H1 (cell line): ENCODE results near the gene PLCB1. TPM values are rescaled to one million over a fixed set of nuclear protein-coding genes. Genes with fewer than 3 reads are reported as not detected.

Source experiments
- CTCF ChIA-PET: fragments of 300-600 bp; sonication (Branson Sonifier 250); formaldehyde crosslinking; loops from one replicate; lab custom pipeline; 2021; ENCODE audit not compliant: partially characterized antibody; lab: Charles Lee
- POLR2A ChIA-PET: fragments of 300-600 bp; sonication (Branson Sonifier 250); formaldehyde crosslinking; loops from one replicate; lab custom pipeline; 2021; ENCODE audit warnings: inconsistent platforms; ENCODE audit not compliant: partially characterized antibody; lab: Charles Lee
- DNase-seq, 2 experiments: peaks; one replicate each; pipeline versions ENCODE4 v3.0.0 to v3.0.0-alpha.2; 2010 to 2022; ENCODE audit warnings: low spot score in 2 of 2, low read depth in 1 of 2, mixed read lengths in 1 of 2
- FAIRE-seq: peaks from 2 replicates; lab custom pipeline; 2011; peaks lifted over from hg19 to GRCh38; lab: Jason Lieb, UNC
- H2AFZ ChIP-seq: 2 replicates; pipeline ENCODE4 v1.8.1; 2012; ENCODE audit warnings: low read length, inconsistent platforms
- H2AK5ac ChIP-seq: 2 replicates; pipeline ENCODE4 v1.6.1; 2013; ENCODE audit warnings: low read depth, low read length
- H2BK120ac ChIP-seq: replicated peaks from 2 replicates; pipeline ENCODE3; 2013; ENCODE audit warnings: low read depth, low read length, inconsistent platforms
- H2BK12ac ChIP-seq: 2 replicates; pipeline ENCODE4 v1.6.1; 2013; ENCODE audit warnings: low read depth, low read length
- H2BK15ac ChIP-seq: 2 replicates; pipeline ENCODE4 v1.6.1; 2013; ENCODE audit warnings: low read length
- H2BK20ac ChIP-seq: 2 replicates; pipeline ENCODE4 v1.6.1; 2013; ENCODE audit warnings: low read length
- H2BK5ac ChIP-seq: 2 replicates; pipeline ENCODE4 v1.6.1; 2013; ENCODE audit warnings: low read depth, low read length
- H3K14ac ChIP-seq: 2 replicates; pipeline ENCODE4 v1.6.1; 2013; ENCODE audit warnings: inconsistent platforms; ENCODE audit not compliant: insufficient read length
- H3K18ac ChIP-seq: 2 replicates; pipeline ENCODE4 v1.6.1; 2013; ENCODE audit warnings: low read length; ENCODE audit errors: extremely low read depth
- H3K23ac ChIP-seq: 2 replicates; pipeline ENCODE4 v1.6.1; 2013; ENCODE audit warnings: inconsistent platforms; ENCODE audit not compliant: insufficient read length
- H3K23me2 ChIP-seq: 2 replicates; pipeline ENCODE4 v1.6.1; 2013; ENCODE audit warnings: low read depth, low read length
- H3K27ac ChIP-seq: 2 replicates; pipeline ENCODE4 v1.6.1; 2011; ENCODE audit warnings: low read depth, low read length, inconsistent platforms
- H3K27me3 ChIP-seq, 4 experiments: replicated peaks in 1 of 4; 1 replicate in 1 of 4; 2 replicates in 3 of 4; pipeline versions ENCODE4 v1.6.1 to v1.8.1; 2011 to 2013; ENCODE audit warnings: low read length in 3 of 4, mild to moderate bottlenecking in 3 of 4, inconsistent platforms in 2 of 4, mixed read lengths in 2 of 4, moderate library complexity in 1 of 4; ENCODE audit not compliant: control insufficient read depth in 3 of 4, insufficient read depth in 3 of 4; ENCODE audit errors: extremely low read depth in 1 of 4
- H3K36me3 ChIP-seq, 4 experiments: 2 replicates each; pipeline versions ENCODE4 v1.6.1 to v1.8.1; 2011 to 2013; ENCODE audit warnings: mild to moderate bottlenecking in 4 of 4, low read length in 3 of 4, moderate library complexity in 2 of 4, control low read depth in 1 of 4, inconsistent platforms in 1 of 4; ENCODE audit not compliant: insufficient read depth in 4 of 4, control insufficient read depth in 2 of 4
- H3K4ac ChIP-seq: replicated peaks from 2 replicates; pipeline ENCODE3; 2013; ENCODE audit warnings: low read length, low read depth, mixed read lengths, inconsistent platforms; ENCODE audit not compliant: insufficient read length
- H3K4me1 ChIP-seq, 4 experiments: replicated peaks in 1 of 4; 1 replicate in 1 of 4; 2 replicates in 3 of 4; pipeline versions ENCODE4 v1.6.1 to v1.8.1; 2011 to 2013; ENCODE audit warnings: low read length in 3 of 4, inconsistent platforms in 2 of 4, mixed read lengths in 1 of 4; ENCODE audit not compliant: insufficient read depth in 4 of 4, control insufficient read depth in 3 of 4
- H3K4me2 ChIP-seq, 2 experiments: 2 replicates each; pipeline versions ENCODE4 v1.6.1 to v1.8.1; 2011 to 2013; ENCODE audit warnings: low read depth in 2 of 2, low read length in 2 of 2, control low read depth in 1 of 2, inconsistent platforms in 1 of 2, mild to moderate bottlenecking in 1 of 2; ENCODE audit not compliant: insufficient read depth in 1 of 2
- H3K4me3 ChIP-seq, 4 experiments: fragments of 200-600, 300-600 bp in 1 of 4; sonication (generic), shearing (Covaris generic), sonication (Bioruptor Twin) in 1 of 4; 2 replicates each; pipeline versions ENCODE4 v1.5.1 to v1.8.1; 2011 to 2016; ENCODE audit warnings: low read length in 4 of 4, low read depth in 3 of 4, control low read depth in 2 of 4, inconsistent platforms in 2 of 4, mild to moderate bottlenecking in 2 of 4, mixed read lengths in 1 of 4, moderate library complexity in 1 of 4; ENCODE audit not compliant: insufficient read depth in 2 of 4; ENCODE audit errors: extremely low read depth in 1 of 4
- H3K56ac ChIP-seq: replicated peaks from 2 replicates; pipeline ENCODE3; 2013; ENCODE audit warnings: low read depth, mild to moderate bottlenecking, mixed read lengths, low read length, inconsistent platforms; ENCODE audit not compliant: insufficient read length
- H3K79me1 ChIP-seq: 2 replicates; pipeline ENCODE4 v1.6.1; 2013; ENCODE audit warnings: low read depth, low read length, control low read depth
- H3K79me2 ChIP-seq, 2 experiments: 2 replicates each; pipeline versions ENCODE4 v1.6.1 to v1.8.1; 2012 to 2013; ENCODE audit warnings: low read length in 2 of 2, mild to moderate bottlenecking in 2 of 2, inconsistent platforms in 1 of 2; ENCODE audit not compliant: insufficient read depth in 2 of 2, control insufficient read depth in 1 of 2
- H3K9ac ChIP-seq, 4 experiments: replicated peaks in 1 of 4; 1 replicate in 1 of 4; 2 replicates in 3 of 4; pipeline versions ENCODE4 v1.6.1 to v1.8.1; 2011 to 2013; ENCODE audit warnings: low read depth in 3 of 4, low read length in 3 of 4, control low read depth in 2 of 4, mild to moderate bottlenecking in 2 of 4, moderate library complexity in 2 of 4, inconsistent platforms in 1 of 4; ENCODE audit errors: extremely low read depth in 1 of 4
- H3K9me3 ChIP-seq, 2 experiments: 2 replicates each; pipeline versions ENCODE4 v1.6.1 to v1.8.1; 2012 to 2013; ENCODE audit warnings: mild to moderate bottlenecking in 2 of 2, moderate library complexity in 2 of 2, control low read depth in 1 of 2, inconsistent platforms in 1 of 2, low read depth in 1 of 2, low read length in 1 of 2, mixed read lengths in 1 of 2; ENCODE audit not compliant: insufficient read depth in 2 of 2
- H4K20me1 ChIP-seq, 2 experiments: replicated peaks in 1 of 2; 2 replicates each; pipeline versions ENCODE3 to v1.8.1; 2011 to 2013; ENCODE audit warnings: inconsistent platforms in 2 of 2, low read length in 2 of 2, mild to moderate bottlenecking in 1 of 2; ENCODE audit not compliant: insufficient read depth in 2 of 2, control insufficient read depth in 1 of 2
- H4K5ac ChIP-seq: 2 replicates; pipeline ENCODE4 v1.6.1; 2013; ENCODE audit warnings: low read length, low read depth, mixed read lengths, inconsistent platforms; ENCODE audit not compliant: insufficient read length
- H4K8ac ChIP-seq: 2 replicates; pipeline ENCODE4 v1.8.0; 2013; ENCODE audit warnings: mild to moderate bottlenecking, moderate library complexity, low read length, inconsistent platforms; ENCODE audit not compliant: insufficient read depth; ENCODE audit errors: extremely low read depth
- H4K91ac ChIP-seq: replicated peaks from 2 replicates; pipeline ENCODE3; 2013; ENCODE audit warnings: low read length, mixed read lengths, inconsistent platforms; ENCODE audit not compliant: insufficient read length
- ATF2 ChIP-seq: IDR thresholded peaks from 2 replicates; pipeline ENCODE4 v1.6.1; 2012; ENCODE audit warnings: low read length, inconsistent platforms
- BACH1 ChIP-seq: IDR thresholded peaks from 2 replicates; pipeline ENCODE4 v1.6.1; 2012; ENCODE audit warnings: low read length, improper control_type of control experiment
- CHD1 ChIP-seq: IDR thresholded peaks from 2 replicates; pipeline ENCODE4 v1.6.1; 2012; ENCODE audit warnings: low read depth, low read length, improper control_type of control experiment
- MAFK ChIP-seq: IDR thresholded peaks from 2 replicates; pipeline ENCODE4 v1.6.1; 2012; ENCODE audit warnings: low read depth, mild to moderate bottlenecking, improper control_type of control experiment, low read length
- POU5F1 ChIP-seq: IDR thresholded peaks from 2 replicates; pipeline ENCODE4 v1.6.1; 2011; ENCODE audit warnings: low read depth, mild to moderate bottlenecking, low read length, moderate library complexity
- RAD21 ChIP-seq, 2 experiments: IDR thresholded peaks in 1 of 2; conservative IDR thresholded peaks in 1 of 2; 2 replicates each; pipeline ENCODE4 v1.6.1; 2011; ENCODE audit warnings: low read depth in 2 of 2, low read length in 2 of 2, improper control_type of control experiment in 1 of 2, inconsistent platforms in 1 of 2, mild to moderate bottlenecking in 1 of 2, moderate library complexity in 1 of 2
- RNF2 ChIP-seq: fragments of 200-900, 300-1000 bp; sonication (generic); IDR thresholded peaks from 2 replicates; pipeline ENCODE4 v1.7.1; 2016; ENCODE audit warnings: borderline replicate concordance, low read depth, mild to moderate bottlenecking, antibody characterized with exemption, low read length; ENCODE audit not compliant: poor library complexity, severe bottlenecking; ENCODE audit errors: missing control alignments
- SIN3A ChIP-seq, 2 experiments: IDR thresholded peaks in 1 of 2; conservative IDR thresholded peaks in 1 of 2; 2 replicates each; pipeline ENCODE4 v1.6.1; 2011 to 2012; ENCODE audit warnings: low read length in 2 of 2, improper control_type of control experiment in 1 of 2, low read depth in 1 of 2, mild to moderate bottlenecking in 1 of 2
- SP2 ChIP-seq: IDR thresholded peaks from 2 replicates; pipeline ENCODE4 v1.6.1; 2012; ENCODE audit warnings: mild to moderate bottlenecking, low read length, inconsistent platforms
- SRF ChIP-seq: IDR thresholded peaks from 2 replicates; pipeline ENCODE4 v1.6.1; 2011; ENCODE audit warnings: mild to moderate bottlenecking, low read depth, low read length, moderate library complexity
- TAF1 ChIP-seq: IDR thresholded peaks from 2 replicates; pipeline ENCODE4 v1.6.1; 2011; ENCODE audit warnings: mild to moderate bottlenecking, low read depth, low read length
- YY1 ChIP-seq: IDR thresholded peaks from 2 replicates; pipeline ENCODE4 v1.6.1; 2011; ENCODE audit warnings: low read depth, mild to moderate bottlenecking, low read length
- WGBS, 2 experiments: shearing (Covaris generic) in 1 of 2; methylation state at CpG; one replicate each; pipeline versions ENCODE4 v1.1.6 to v1.1.7; 2013 to 2015; ENCODE audit warnings: low lambda C conversion rate in 2 of 2, mixed read lengths in 2 of 2, inconsistent platforms in 1 of 2, low coverage in 1 of 2, missing lambda C conversion rate in 1 of 2; ENCODE audit not compliant: insufficient replicate concordance in 2 of 2, insufficient coverage in 1 of 2, insufficient read length in 1 of 2; ENCODE audit errors: extremely low coverage in 1 of 2, missing lambda C conversion rate in 1 of 2; 5-methylcytosine and 5-hydroxymethylcytosine counted together
- polyA plus RNA-seq, 7 experiments: library from polyadenylated mRNA; depleted of rRNA in 3 of 7; stranded (reverse) in 5 of 7; unstranded in 2 of 7; fragments of >200 nt in 5 of 7; fragments of 200-250 nt in 2 of 7; gene quantifications; 1 replicate in 5 of 7; 2 replicates in 1 of 7; 4 replicates in 1 of 7; pipeline versions ENCODE4 v1.2.1 to v1.2.3, GENCODE V29; 2011 to 2013; ENCODE audit warnings: missing spikeins in 2 of 7, mixed read lengths in 2 of 7
- total RNA-seq: library from RNA; stranded (reverse); fragmentation: NEBNext Ultra II Directional; extraction: Animal tissue kit (Norgen Biotek cat#: 25700); gene quantifications from 2 replicates; pipeline ENCODE4 v1.2.1, GENCODE V29; 2021

Gene PLCB1
- total and polyA plus RNA-seq, 2 of the 8 experiments (the other 6 are each of a cell fraction or from before 2014, with no cell fraction given): 2.6 to 9.1 TPM

GRCh38 chr20:8583566-8584043 is 451.5 kb downstream of the PLCB1 start:
- Histone ChIP-seq H2BK120ac (no peak overlapping the region), H3K79me2 (no peaks in the 10 kb centered on the region), H3K79me1 (no peaks in the 10 kb centered on the region), H3K4me1 (peaks cover 0 to 4% (median under 1%) of the 10 kb centered on the region in 4 experiments; a peak in 2 of 7 replicates), H4K5ac (no peak overlapping the region), H3K36me3 (no peaks in the 10 kb centered on the region), H2BK15ac (no peak overlapping the region), H3K4me2 (no peak overlapping the region; a peak in 1 of 4 replicates), H2AFZ (peak overlapping the region; percentile 17), H3K4ac (no peak overlapping the region), H4K91ac (no peak overlapping the region), H3K9me3 (no peaks in the 10 kb centered on the region), H4K8ac (no peak overlapping the region), H3K9ac (no peak overlapping the region), H2BK20ac (no peak overlapping the region), H2BK5ac (no peak overlapping the region), H4K20me1 (no peaks in the 10 kb centered on the region), H3K23ac (no peak overlapping the region), H3K18ac (no peak overlapping the region), H3K27ac (no peak overlapping the region), H2AK5ac (no peak overlapping the region), H3K27me3 (no peaks in the 10 kb centered on the region), H3K4me3 (no peak overlapping the region), H3K23me2 (no peaks in the 10 kb centered on the region; the same call in 1 of the 2 replicates), H3K56ac (no peak overlapping the region), H2BK12ac (no peak overlapping the region), H3K14ac (no peak overlapping the region)
- FAIRE-seq: no peak
- 83% methylated on average over 7 of the region's 7 CpGs; no CpG with 5 or more reads in 1 of the 2 experiments for WGBS, 2 experiments
- ChIA-PET CTCF (interaction anchor here (0.8 kb wide), 1 partner anchor 138 kb away, joined by 3 read pairs; no protein-coding TSS in a partner anchor), POLR2A (interaction anchor here (0.7 kb wide), 1 partner anchor 20 kb away, joined by 3 read pairs; no protein-coding TSS in a partner anchor)
- no peak for DNase-seq
- TF ChIP-seq RAD21 (IDR thresholded peaks at IDR 0.05 in 1 of 2, conservative IDR thresholded peaks at IDR 0.05 in 1 of 2; ENCODE audit: low read depth in 2 of 2, low read length in 2 of 2): no peak
- no peak for TF ChIP-seq YY1
- TF ChIP-seq MAFK: no peak
- no peak for TF ChIP-seq TAF1
- no peak for TF ChIP-seq SIN3A (conservative IDR thresholded peaks at IDR 0.05 in 1 of 2, IDR thresholded peaks at IDR 0.05 in 1 of 2; ENCODE audit: low read depth in 1 of 2, low read length in 2 of 2)
- TF ChIP-seq BACH1: no peak
- TF ChIP-seq ATF2: no peak
- no peak for TF ChIP-seq CHD1
- TF ChIP-seq SP2: no peak
- no peak for TF ChIP-seq POU5F1
- no peak for TF ChIP-seq RNF2
- no peak for TF ChIP-seq SRF
